Right renal pelvis (tissue), 4 donors: ENCODE results near the gene HIVEP3. TPM values are rescaled to one million over a fixed set of nuclear protein-coding genes. Genes with fewer than 3 reads are reported as not detected.

Experiments
- DNase-seq, 4 donors: peaks; one replicate each; pipeline ENCODE4 v3.0.0-alpha.2; 2013; ENCODE audit warnings: low read depth in 4 of 4, low spot score in 3 of 4, missing footprints in 1 of 4
- polyA plus RNA-seq, 4 donors: library from polyadenylated mRNA; unstranded; fragments of 120-200 nt; gene quantifications; one replicate each; pipeline ENCODE4 v1.2.1, GENCODE V29; 2013; ENCODE audit not compliant: insufficient read length in 4 of 4

The HIVEP3 gene
- polyA plus RNA-seq, 4 donors: 3.9 to 4.9 (median 4.5) TPM

DNA sequence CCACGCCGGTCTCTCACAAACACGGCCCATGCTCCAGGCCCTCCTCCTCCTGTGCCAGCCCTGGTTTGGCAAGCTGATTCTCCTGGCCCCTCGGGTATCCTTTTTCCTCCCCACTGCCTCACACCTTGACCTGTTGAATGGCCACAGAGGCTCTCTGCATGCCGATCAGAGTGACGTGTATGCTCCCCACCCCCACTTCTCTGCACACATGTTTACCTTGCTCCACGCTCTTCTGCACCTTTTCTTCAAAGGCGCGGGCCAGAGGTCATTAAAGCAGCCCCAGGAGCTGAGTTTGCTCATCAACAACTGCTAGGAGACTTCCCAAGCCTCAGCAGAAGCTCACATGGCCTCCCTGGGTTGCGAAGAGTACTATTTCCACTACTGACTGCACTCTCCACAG, 295.0 kb downstream of the HIVEP3 start:
- no peak for DNase-seq

DNA sequence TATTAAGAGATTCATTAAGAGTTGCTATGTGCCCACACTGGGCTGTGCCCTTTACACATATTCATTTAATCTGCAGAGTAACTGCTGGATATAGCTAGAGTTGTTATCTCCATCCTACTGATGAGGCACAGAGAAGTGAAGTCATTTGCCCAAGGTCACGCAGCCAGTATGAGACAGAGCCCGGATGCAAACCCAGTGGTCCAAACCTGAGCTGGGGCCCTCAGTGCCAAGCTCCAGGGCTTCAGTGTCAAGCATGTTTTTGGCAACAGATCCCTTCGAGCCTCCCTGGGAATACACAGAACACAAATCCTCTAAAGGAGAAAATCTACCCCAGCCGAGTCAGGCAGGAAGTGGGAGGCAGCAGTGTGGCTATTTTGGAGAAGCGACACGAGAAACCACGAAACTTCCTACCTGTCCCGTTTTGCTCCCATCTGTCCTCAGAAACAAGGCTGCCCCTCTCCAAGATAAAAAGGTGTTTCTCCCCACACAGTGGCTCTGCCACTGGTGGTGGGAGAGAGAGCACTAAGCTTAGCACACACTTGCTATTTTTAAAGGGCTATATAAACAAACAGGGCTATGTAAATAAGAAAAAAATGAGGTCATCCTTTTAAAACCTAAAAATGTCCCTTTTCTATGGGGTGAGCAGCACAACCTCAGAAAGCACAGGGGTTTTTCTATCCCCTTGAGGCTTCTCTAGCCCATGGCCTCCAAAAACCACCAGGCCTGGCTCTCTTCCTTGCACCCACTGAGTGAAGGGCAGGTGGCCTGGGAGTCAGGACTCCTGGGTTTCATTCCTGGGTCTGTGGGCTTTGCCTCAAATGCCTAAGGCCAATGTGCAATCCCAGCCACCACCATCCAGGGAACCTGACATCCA, 295.6 kb downstream of the HIVEP3 start:
- no peak for DNase-seq

GRCh38 chr1:41622402-41622801, 296.3 kb downstream of the HIVEP3 start:
- no peak for DNase-seq

GRCh38 chr1:41621791-41622190, 296.9 kb downstream of the HIVEP3 start:
- no peak for DNase-seq

- DNase-seq: no peak
Observed at GRCh38 chr1:41621256-41621655, 297.5 kb downstream of the HIVEP3 start.

DNA sequence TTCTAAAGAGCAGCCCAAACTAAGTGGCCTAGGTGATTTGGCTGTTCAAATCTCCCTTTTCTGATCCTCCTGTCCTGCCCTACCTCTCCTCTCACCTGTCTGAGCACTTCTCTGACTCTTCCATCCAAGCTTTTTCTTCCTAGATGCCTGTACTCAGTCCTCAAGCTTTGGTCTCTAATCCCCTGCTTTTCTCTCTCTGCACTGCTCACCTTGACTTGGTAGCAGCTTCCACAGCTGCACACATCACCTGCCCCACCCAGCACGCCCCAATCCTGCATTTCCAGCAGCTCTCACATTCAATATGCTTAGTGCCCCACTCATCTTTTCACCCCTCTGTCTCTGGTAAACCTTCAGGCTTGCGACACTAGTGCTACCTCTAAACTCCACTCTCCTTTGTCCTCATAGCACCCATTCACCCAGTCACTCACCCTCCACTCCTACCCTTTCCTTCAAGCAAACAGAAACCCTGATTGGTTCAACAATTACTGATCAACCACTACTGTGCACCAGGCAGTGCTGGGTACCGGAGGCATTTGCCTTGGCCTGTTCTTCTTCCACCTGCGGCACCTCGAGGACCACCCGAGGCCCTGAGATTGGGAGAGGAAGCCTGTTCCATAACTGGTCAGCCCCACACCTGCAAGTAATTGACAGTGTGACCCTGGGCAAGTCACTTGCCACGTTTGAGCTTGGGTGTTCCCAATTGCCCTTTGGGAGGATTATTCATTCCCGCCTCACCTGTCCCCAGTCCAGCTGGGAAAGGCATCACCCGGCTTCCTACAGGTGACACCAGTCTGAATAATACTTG, 298.2 kb downstream of the HIVEP3 start:
- no peak for DNase-seq

DNA sequence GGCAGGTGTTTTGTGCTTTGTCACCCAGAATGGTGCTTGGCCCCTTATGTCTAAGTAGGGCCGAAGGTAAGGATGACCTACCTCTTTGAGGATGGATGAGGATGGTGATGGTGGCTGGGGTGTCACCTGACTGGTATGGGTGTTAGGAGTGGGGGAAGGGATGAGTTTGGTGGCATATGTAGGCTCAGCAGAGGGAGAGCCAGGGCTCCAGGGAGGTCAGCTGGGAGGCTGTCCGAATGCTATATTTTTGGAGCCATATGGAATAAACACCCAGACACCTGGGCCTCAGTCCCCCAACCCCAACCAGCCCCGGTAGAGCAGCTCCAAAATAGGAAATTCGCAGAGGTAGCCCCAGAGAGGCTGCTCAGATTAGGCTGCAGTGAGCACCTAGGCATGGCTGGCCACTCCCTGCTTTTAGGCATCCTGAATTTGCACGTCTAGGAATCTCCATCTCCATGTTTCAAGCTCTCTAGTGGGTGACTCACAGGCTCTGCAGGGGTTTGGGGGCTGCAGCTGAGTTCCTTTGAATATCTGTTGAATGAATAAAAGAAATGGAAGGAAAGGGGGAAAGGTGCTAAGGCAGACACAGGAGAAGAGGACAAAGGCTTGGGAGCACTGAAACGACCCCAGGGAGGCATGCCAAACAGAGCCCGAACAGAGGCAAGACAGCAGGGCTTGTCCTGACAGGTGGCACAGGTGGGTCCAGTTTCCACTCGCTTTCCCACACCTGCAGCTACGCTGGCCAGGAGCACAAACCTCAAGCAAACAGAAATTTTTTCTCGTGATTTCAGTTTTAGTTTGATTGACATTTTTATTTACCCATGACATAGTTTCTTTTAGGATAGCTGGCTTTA, 299.0 kb downstream of the HIVEP3 start:
- no peak for DNase-seq

DNA sequence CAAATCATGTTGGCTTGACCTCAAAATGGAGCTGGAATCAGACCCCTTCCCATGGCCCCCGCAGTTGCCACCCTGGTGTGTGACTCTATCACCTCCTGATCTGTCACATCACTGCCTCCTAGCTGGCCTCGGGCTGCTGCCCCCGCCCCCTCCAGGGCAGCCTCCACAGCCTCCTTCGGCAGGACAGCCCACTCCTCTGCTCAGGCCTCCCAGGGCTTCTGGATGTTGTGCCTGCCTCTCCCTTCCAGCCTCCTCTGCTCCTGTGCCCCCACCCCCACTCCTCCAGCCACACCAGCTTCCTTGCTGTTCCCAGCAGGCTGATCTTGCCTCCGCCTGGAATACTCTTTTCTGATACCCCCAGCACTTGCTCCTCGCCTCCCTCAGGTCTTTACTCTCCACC, 299.9 kb downstream of the HIVEP3 start:
- no peak for DNase-seq

DNA sequence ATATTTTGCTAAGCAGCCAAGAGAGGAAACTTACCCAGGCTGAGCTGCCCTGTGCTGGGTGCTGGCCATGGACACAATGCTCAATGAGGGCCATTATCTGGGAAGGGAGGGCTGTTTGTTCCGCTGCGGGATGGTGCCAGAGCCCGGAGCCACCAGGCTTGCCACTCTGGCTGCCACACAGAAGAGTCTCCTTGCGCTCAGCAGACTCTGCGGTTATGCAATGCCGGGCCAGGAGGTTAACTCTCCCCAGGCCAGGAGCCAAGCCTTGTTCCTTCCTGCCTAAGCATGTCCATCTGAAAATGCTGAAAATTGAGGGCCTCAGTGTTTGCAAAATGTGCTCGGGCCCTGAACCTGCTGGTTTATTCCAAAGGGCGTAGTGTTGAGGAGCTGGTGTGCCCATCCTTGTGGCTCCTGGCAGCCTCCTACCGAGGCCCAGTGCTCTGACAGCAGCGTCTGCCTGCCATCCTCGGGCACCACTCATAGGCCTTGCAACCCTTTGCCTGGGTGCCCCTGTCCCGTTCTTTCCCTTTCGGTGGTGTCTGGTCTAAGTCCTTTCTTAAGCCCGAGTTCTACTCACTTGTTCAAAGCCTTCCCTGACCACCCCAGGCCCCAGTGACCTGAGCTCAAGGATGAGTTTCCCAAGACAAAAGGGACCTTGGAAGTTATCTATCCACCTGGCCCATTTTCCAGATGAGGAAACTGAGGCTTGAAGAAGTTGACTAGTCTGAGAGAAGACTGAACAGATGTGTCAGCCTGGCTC, 300.5 kb downstream of the HIVEP3 start:
- no peak for DNase-seq

DNA sequence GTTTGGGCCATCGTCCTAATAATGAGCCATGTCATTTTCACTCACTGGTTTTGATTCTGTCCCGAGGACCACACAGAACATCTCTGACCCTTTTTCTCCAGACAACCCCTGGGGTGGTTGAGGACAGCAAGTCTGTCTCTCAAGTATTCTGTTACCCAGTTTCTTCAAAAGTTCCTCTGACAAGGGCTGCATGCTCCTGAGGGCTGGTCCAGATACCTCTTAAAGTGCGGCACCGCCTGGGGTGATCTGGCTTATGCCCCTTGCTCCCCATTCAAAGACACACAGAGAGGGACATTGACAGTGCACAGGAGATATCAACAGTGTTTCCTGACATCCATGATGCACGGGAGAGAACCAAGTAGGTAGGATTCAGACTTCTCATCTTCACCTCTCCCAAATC, 301.4 kb downstream of the HIVEP3 start:
- DNase-seq: no peak

GRCh38 chr1:41616563-41616962, 302.2 kb downstream of the HIVEP3 start:
- no peak for DNase-seq

DNA sequence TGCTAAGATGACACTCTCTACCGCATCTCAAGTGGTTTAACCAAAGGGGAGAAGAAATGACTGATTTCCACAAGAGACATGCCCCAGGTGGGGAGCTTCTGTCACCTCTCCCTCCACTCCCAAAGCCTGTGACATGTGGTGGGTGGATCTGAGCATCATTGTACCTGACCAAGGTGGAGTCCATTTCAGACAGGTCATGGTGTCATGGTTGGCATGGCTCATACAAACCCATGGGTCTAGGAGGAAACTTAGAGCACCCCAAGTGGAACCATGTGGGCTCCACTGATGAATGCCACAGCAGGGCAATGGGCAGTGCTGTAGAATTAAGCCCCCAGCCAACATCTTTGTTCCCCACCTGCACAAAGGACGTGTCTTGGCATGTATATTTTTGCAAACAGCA, 302.7 kb downstream of the HIVEP3 start:
- DNase-seq: no peak

GRCh38 chr1:41615316-41615715, 303.4 kb downstream of the HIVEP3 start:
- DNase-seq: no peak

GRCh38 chr1:41614818-41615217, 303.9 kb downstream of the HIVEP3 start:
- DNase-seq: no peak

GRCh38 chr1:41613689-41614574, 304.8 kb downstream of the HIVEP3 start:
- no peak for DNase-seq

- DNase-seq: no peak
Observed at GRCh38 chr1:41612953-41613352, 305.8 kb downstream of the HIVEP3 start.

DNA sequence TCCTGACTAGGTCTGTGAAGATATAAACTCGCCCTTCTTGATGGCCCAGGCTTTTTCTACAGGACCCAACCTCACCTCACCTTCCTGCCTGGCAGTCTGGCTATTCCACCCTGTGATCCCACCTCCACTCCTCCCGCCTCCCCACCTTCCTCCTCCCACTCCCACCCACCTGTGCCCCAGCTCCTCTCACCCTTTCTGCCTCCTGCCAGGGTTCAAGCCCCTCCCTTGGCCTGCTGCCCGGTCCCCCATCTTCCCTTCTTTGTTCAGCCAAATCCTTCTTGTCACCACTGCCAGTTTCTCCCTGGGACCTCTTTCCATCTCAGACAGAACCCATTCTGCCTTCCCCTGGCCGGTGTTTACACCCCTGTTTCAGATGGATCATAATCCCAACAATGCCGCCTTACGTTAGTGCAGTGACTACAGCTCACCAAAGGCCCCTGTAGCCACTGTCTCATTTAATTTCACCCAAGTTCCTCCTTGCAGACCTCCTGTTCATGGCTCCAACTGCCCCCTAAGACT, 306.7 kb downstream of the HIVEP3 start:
- no peak for DNase-seq

- no peak for DNase-seq
Observed at GRCh38 chr1:41611068-41611931, 307.4 kb downstream of the HIVEP3 start.
